Measurements from ENCODE around the gene ZBTB38. TPM values are rescaled to one million over a fixed set of nuclear protein-coding genes. Genes with fewer than 3 reads are reported as not detected.
A peak's percentile ranks its signal among the peaks of the same experiment; 100 is the strongest.

The ZBTB38 gene
- total RNA-seq, 1 donor from 2014 or later = 89.6 TPM

- DNase-seq (no peak), ATAC-seq (ENCODE audit: poor library complexity) (peak; percentile 41)
- intact Hi-C loops (cut with DNase I) = no loop called here
These were observed 24.8 kb downstream of the ZBTB38 start for GRCh38 chr3:141392897-141393734.

GRCh38 chr3:141393735-141394076 lies 25.4 kb downstream of the ZBTB38 start:
- ATAC-seq (ENCODE audit: poor library complexity) (no peak), DNase-seq (no peak)
- intact Hi-C loops (cut with DNase I) = no loop called here

GRCh38 chr3:141394560-141394959 lies 26.3 kb downstream of the ZBTB38 start:
- DNase-seq (no peak), ATAC-seq (ENCODE audit: poor library complexity) (no peak)
- intact Hi-C loops (cut with DNase I) = no loop called here

- intact Hi-C loops (cut with DNase I) = no loop called here
- DNase-seq (no peak), ATAC-seq (ENCODE audit: poor library complexity) (no peak)
These were observed 26.8 kb downstream of the ZBTB38 start for GRCh38 chr3:141395005-141395589.

GRCh38 chr3:141397996-141398395 lies 29.7 kb downstream of the ZBTB38 start:
- intact Hi-C loops (cut with DNase I) = no loop called here
- DNase-seq = no peak
- no peak for ATAC-seq (ENCODE audit: poor library complexity)

GRCh38 chr3:141399200-141399599 lies 30.9 kb downstream of the ZBTB38 start:
- DNase-seq (no peak), ATAC-seq (ENCODE audit: poor library complexity) (no peak)
- intact Hi-C loops (cut with DNase I) = no loop called here

DNA sequence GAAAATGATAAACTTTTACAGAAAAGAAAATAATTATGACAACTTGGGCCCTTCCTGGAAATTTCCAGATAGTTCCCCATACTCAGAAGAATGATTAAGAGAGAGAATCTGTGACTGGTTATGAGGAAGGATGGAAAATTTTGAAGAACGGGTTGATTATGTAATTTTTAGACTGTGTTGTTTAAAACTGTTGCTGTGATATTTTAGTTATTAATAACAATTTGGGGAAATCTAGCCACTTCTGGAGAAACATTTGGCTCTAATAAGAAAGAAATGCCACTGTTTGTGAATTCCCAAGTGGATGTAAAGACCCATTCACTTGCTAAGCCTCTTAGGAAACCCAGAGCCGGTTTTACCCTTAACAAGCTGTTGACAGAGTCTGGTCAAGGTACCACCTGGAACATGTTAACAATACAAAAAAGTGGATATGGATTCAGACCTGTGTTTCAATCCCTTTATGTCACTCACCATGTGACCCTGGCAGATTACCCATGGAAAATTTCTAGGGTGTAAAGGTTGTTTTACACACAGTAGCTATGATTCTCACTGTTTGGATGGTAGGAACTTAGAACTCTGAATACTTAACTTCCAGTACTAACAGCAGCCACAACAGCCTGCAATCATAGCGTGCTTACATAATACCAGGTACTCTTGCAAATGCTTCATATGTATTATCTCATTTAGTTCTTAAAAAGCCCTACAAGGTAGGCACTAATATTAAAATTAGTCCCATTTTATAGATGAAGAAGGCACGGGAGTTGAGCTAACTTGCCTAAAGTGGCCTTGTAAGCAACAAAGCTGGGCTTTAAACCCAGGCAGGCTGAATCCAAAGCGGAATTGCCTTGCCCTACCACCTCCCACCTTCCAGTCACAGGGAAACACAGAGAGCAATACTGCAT lies 32.0 kb downstream of the ZBTB38 start:
- ATAC-seq (ENCODE audit: poor library complexity) = no peak
- no peak for DNase-seq
- intact Hi-C loops (cut with DNase I) = loop anchor here (5.0 kb wide), 1 partner anchor 37 kb away; no protein-coding TSS in a partner anchor

GRCh38 chr3:141401095-141401494 lies 32.8 kb downstream of the ZBTB38 start:
- ATAC-seq (ENCODE audit: poor library complexity) (no peak), DNase-seq (no peak)
- intact Hi-C loops (cut with DNase I) = loop anchor here (5.0 kb wide), 1 partner anchor 36 kb away; no protein-coding TSS in a partner anchor

DNA sequence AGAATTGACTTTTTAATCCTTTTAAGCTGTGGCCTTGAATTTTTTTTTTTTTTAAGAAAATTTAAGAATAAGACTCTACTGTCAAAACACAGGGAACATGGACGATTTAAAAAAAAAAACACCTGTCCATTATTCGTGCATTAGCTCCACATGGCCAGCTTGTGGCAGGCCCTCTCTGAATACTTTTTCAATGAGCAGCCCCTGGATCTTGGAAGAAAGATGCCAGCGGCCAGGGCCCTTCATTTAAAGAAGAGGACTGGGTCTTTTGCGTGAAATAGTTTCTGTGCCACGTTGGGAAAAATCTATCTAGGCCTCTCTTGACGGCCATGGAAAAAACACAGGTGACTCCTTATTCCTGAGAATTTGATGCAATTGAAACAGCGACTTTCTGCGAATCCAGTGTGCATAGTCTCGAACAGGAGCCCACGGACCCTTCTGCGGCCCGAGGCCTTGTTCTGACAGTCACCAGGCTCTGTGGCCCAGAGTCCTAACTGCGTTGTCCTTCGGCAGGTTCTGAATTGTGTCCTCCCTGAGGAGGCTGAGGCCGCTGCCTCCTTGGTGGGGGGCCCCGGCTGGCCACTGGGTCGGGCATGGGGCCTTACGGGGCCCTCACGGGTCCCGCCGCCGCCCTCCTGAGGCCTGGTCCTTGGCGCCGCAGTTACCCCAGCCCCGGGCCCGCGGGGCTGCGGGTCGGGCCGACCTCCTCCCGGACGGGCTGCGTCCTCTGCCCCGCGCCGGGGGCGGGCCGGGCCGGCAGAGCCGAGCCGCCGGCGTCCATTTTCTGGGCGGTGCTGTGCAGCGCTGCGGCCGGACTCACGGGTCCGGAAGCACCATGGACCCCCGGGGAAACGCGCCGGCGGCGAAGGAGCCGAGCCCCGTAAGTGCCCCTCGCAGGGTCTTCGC lies 33.5 kb downstream of the ZBTB38 start:
- DNase-seq = peak; percentile 77
- ATAC-seq (ENCODE audit: poor library complexity) = peak; percentile 74
- intact Hi-C loops (cut with DNase I) = loop anchor here (5.0 kb wide), 1 partner anchor 35 kb away; no protein-coding TSS in a partner anchor

- ATAC-seq (ENCODE audit: poor library complexity) = peak; percentile 78
These were observed 34.3 kb downstream of the ZBTB38 start for GRCh38 chr3:141402476-141403171.

GRCh38 chr3:141403576-141403975 lies 35.3 kb downstream of the ZBTB38 start:
- DNase-seq = no peak
- no peak for ATAC-seq (ENCODE audit: poor library complexity)
- intact Hi-C loops (cut with DNase I) = loop anchor here (5.0 kb wide), 1 partner anchor 34 kb away; no protein-coding TSS in a partner anchor

More at GRCh38 chr3:141402476-141403171, 34.3 kb downstream of the ZBTB38 start:
- DNase-seq = peak; percentile 86
- intact Hi-C loops (cut with DNase I) = loop anchor here (5.0 kb wide), 1 partner anchor 35 kb away; no protein-coding TSS in a partner anchor

DNA sequence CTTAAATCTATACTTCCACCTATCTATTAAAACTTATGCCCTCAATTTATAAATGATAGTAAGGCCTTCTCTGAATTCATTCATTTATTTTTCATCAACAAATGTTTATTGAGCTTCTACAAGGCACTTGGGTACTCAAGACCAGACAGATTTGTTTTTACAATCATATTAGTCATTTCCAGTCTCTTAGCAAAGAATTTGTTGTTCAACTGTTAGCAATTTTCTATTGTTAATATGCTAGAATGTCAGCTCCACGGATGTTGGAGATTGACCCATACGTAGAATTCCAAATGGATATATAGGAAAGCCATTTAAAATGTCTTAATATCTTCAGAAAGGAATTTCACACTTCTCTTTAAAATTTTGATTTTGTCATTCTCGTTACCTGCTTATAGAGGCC lies 36.7 kb downstream of the ZBTB38 start:
- ATAC-seq (ENCODE audit: poor library complexity) = no peak
- DNase-seq = no peak
- intact Hi-C loops (cut with DNase I) = loop anchor here (5.0 kb wide), 1 partner anchor 38 kb away; the partner anchor contains the start of gene ZBTB38

GRCh38 chr3:141405591-141405990 lies 37.3 kb downstream of the ZBTB38 start:
- no peak for DNase-seq
- ATAC-seq (ENCODE audit: poor library complexity) = no peak
- intact Hi-C loops (cut with DNase I) = loop anchor here (5.0 kb wide), 1 partner anchor 38 kb away; the partner anchor contains the start of gene ZBTB38

- intact Hi-C loops (cut with DNase I) = loop anchor here (5.0 kb wide), 1 partner anchor 39 kb away; the partner anchor contains the start of gene ZBTB38
- ATAC-seq (ENCODE audit: poor library complexity) (no peak), DNase-seq (no peak)
These were observed 38.0 kb downstream of the ZBTB38 start for GRCh38 chr3:141406265-141406664.

DNA sequence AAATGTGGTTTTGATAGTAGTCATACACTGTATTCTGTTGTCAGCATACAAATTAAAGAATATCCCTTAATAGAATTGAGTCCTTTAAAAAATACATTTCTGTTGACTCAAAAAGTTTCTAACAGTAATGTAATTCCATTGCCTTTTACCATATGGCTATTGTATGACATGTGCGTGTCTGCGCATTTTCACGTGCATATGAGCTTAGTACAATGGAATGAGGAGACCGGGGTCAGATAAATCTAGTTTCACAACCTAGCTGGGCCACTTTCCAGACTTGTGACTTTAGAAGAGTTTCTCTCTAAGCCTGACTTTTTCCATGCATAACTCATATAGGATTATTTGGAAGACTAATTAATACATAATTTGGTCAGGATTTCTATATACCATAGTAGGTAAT lies 38.7 kb downstream of the ZBTB38 start:
- peak; percentile 33 for ATAC-seq (ENCODE audit: poor library complexity)
- intact Hi-C loops (cut with DNase I) = loop anchor here (5.0 kb wide), 1 partner anchor 40 kb away; the partner anchor contains the start of gene ZBTB38
- no peak for DNase-seq

GRCh38 chr3:141407825-141408224 lies 39.5 kb downstream of the ZBTB38 start:
- intact Hi-C loops (cut with DNase I) = loop anchor here (5.0 kb wide), 1 partner anchor 41 kb away; the partner anchor contains the start of gene ZBTB38
- DNase-seq (no peak), ATAC-seq (ENCODE audit: poor library complexity) (no peak)

GRCh38 chr3:141408596-141408995 lies 40.3 kb downstream of the ZBTB38 start:
- ATAC-seq (ENCODE audit: poor library complexity) = no peak
- intact Hi-C loops (cut with DNase I) = loop anchor here (5.0 kb wide), 1 partner anchor 41 kb away; the partner anchor contains the start of gene ZBTB38
- no peak for DNase-seq
